GM04503 (cell line): ENCODE measurements around the gene MED22.
"Not testable (repeated sequence)": the region's sequence is repeated elsewhere in the genome, so short reads cannot be mapped to it uniquely, and the experiment has no call there.

ENCODE experiments used
- DNase-seq: peaks from one replicate; pipeline ENCODE4 v3.0.0-alpha.2; 2012; ENCODE audit warnings: low read depth

The MED22 gene

GRCh38 chr9:133334888-133335287 is 13.0 kb downstream of the MED22 start:
- not testable (repeated sequence) for DNase-seq

GRCh38 chr9:133334161-133334560 is 13.8 kb downstream of the MED22 start:
- no peak for DNase-seq

GRCh38 chr9:133333566-133333965 is 14.4 kb downstream of the MED22 start:
- no peak for DNase-seq

- DNase-seq = no peak
These were observed 14.9 kb downstream of the MED22 start for GRCh38 chr9:133333011-133333410.

- no peak for DNase-seq
These were observed 15.6 kb downstream of the MED22 start for GRCh38 chr9:133332381-133332730.

GRCh38 chr9:133331641-133332380 is 16.1 kb downstream of the MED22 start:
- no peak for DNase-seq

- no peak for DNase-seq
These were observed 16.7 kb downstream of the MED22 start for GRCh38 chr9:133331221-133331620.

GRCh38 chr9:133329306-133330156 is 18.4 kb downstream of the MED22 start:
- DNase-seq = not testable (repeated sequence)

GRCh38 chr9:133327834-133328484 is 20.0 kb downstream of the MED22 start:
- DNase-seq = no peak

- not testable (repeated sequence) for DNase-seq
These were observed 20.9 kb downstream of the MED22 start for GRCh38 chr9:133327021-133327420.

GRCh38 chr9:133323991-133324703 is 23.8 kb downstream of the MED22 start:
- DNase-seq = no peak

GRCh38 chr9:133323211-133323610 is 24.7 kb downstream of the MED22 start:
- DNase-seq = no peak

GRCh38 chr9:133322701-133323100 is 25.2 kb downstream of the MED22 start:
- no peak for DNase-seq

- DNase-seq = no peak
These were observed 26.5 kb downstream of the MED22 start for GRCh38 chr9:133321411-133321935.

GRCh38 chr9:133320421-133320881 is 27.5 kb downstream of the MED22 start:
- no peak for DNase-seq

- DNase-seq = not testable (repeated sequence)
These were observed 30.4 kb downstream of the MED22 start for GRCh38 chr9:133317551-133317950.

- no peak for DNase-seq
These were observed 31.9 kb downstream of the MED22 start for GRCh38 chr9:133315997-133316396.

- DNase-seq = no peak
These were observed 38.3 kb downstream of the MED22 start for GRCh38 chr9:133309608-133310007.

GRCh38 chr9:133307301-133307700 is 40.6 kb downstream of the MED22 start:
- no peak for DNase-seq

GRCh38 chr9:133306242-133307204 is 41.4 kb downstream of the MED22 start:
- no peak for DNase-seq

GRCh38 chr9:133305731-133306130 is 42.2 kb downstream of the MED22 start:
- DNase-seq = no peak
